ENCODE measurements around the gene OR8G1. TPM values are rescaled to one million over a fixed set of nuclear protein-coding genes. Genes with fewer than 3 reads are reported as not detected.

OR8G1 gene
- total RNA-seq, 1 experiment from 2014 or later = not detected

- no peaks in the 10 kb centered on the region; the same call in 1 of the 2 replicates for H3K27me3 Mint-ChIP-seq (ENCODE audit: low read depth)
- peaks cover 2 to 35% (median 9%) of the 10 kb centered on the region in 3 experiments for H3K36me3 Mint-ChIP-seq (ENCODE audit: insufficient read depth in 1 of 3, low read depth in 3 of 3)
- H3K9ac ChIP-seq (ENCODE audit: extremely low read depth, insufficient read length, low read length) = no peak overlapping the region
- no peak overlapping the region for H2AFZ ChIP-seq (ENCODE audit: low read length)
- H4K91ac ChIP-seq (ENCODE audit: insufficient read length, low read depth, low read length) = no peak overlapping the region
- no peaks in the 10 kb centered on the region for H3K4me1 Mint-ChIP-seq
- H3K23me2 ChIP-seq (ENCODE audit: insufficient read length, low read depth, low read length, poor library complexity, severe bottlenecking) = no peaks in the 10 kb centered on the region
- H3K27ac Mint-ChIP-seq = no peak overlapping the region
- no peaks in the 10 kb centered on the region for H3K79me1 ChIP-seq (ENCODE audit: insufficient read depth, low read depth, low read length, poor library complexity, severe bottlenecking)
- no peak overlapping the region for H3K23ac ChIP-seq (ENCODE audit: insufficient read length, low read depth, low read length)
- no peak overlapping the region for H2BK20ac ChIP-seq (ENCODE audit: low read depth, low read length, poor library complexity, severe bottlenecking)
- H2BK12ac ChIP-seq (ENCODE audit: insufficient read length, low read depth, low read length) = no peak overlapping the region
- H3K27ac ChIP-seq (ENCODE audit: insufficient read length, low read depth, low read length) = no peak overlapping the region
- no peak overlapping the region for H3K18ac ChIP-seq (ENCODE audit: insufficient read length, low read depth, low read length)
- WGBS (ENCODE audit: extremely low coverage, insufficient read length, low lambda C conversion rate) = no CpG with 5 or more reads among the region's 3 CpGs
- H3K4me2 ChIP-seq (ENCODE audit: insufficient read depth, insufficient read length, low read length) = no peak overlapping the region
- H4K8ac ChIP-seq (replicated peaks; ENCODE audit: insufficient read length, low read depth, low read length) = no peak overlapping the region
- H3K4me3 Mint-ChIP-seq = no peak overlapping the region
- H3K4ac ChIP-seq (ENCODE audit: low read depth, low read length) = no peak overlapping the region
- H2BK5ac ChIP-seq (ENCODE audit: insufficient read length, low read length) = no peak overlapping the region
- H3K79me2 ChIP-seq (ENCODE audit: insufficient read depth, low read length) = no peaks in the 10 kb centered on the region
- TF ChIP-seq CTCF (conservative IDR thresholded peaks at IDR 0.05) = no peak
- no peak overlapping the region for H2BK15ac ChIP-seq (ENCODE audit: low read depth, low read length)
- DNase-seq = no peak
- no peaks in the 10 kb centered on the region for H3K4me1 ChIP-seq (ENCODE audit: insufficient read depth, low read length)
- no peaks in the 10 kb centered on the region for H3K27me3 ChIP-seq (ENCODE audit: insufficient read depth, low read length)
- no peak overlapping the region for H2AK5ac ChIP-seq (ENCODE audit: insufficient read length, low read length)
- no peak overlapping the region for H3K14ac ChIP-seq (ENCODE audit: insufficient read depth, low read length)
- no peaks in the 10 kb centered on the region for H4K20me1 ChIP-seq (ENCODE audit: control insufficient read depth, insufficient read depth, insufficient read length)
- no peak overlapping the region for H4K5ac ChIP-seq (ENCODE audit: insufficient read length, low read depth, low read length)
- no peaks in the 10 kb centered on the region for H3K9me3 ChIP-seq (ENCODE audit: control insufficient read depth, low read depth, low read length)
- no peak overlapping the region for H3K56ac ChIP-seq (ENCODE audit: insufficient read length, low read depth, low read length)
- no peak overlapping the region for H3T11ph ChIP-seq (ENCODE audit: low read length)
- H3K9me3 Mint-ChIP-seq = peaks cover 36 to 42% of the 10 kb centered on the region in 2 experiments
- no peak overlapping the region for H2BK120ac ChIP-seq (ENCODE audit: low read depth, low read length, poor library complexity, severe bottlenecking)
Measured at GRCh38 chr11:124285610-124286344, 44.9 kb downstream of the OR8G1 start.
